OCI-LY7 (cell line): Measurements from ENCODE around the gene TOGARAM1. TPM values are rescaled to one million over a fixed set of nuclear protein-coding genes. Genes with fewer than 3 reads are reported as not detected.

Source experiments
- BruUV-seq: library from RNA; stranded (reverse); fragments of 400-500 nt; replicated peaks from 2 replicates; lab custom pipeline; 2021; lab: Mats Ljungman, UMichigan
- CTCF ChIA-PET: fragments of 300-600 bp; sonication (Branson Sonifier 250); formaldehyde crosslinking; loops from one replicate; lab custom pipeline; 2022; ENCODE audit warnings: antibody characterized with exemption; ENCODE audit not compliant: unreplicated experiment; lab: Charles Lee
- POLR2A ChIA-PET: fragments of 300-600 bp; sonication (Branson Sonifier 250); formaldehyde crosslinking; loops from one replicate; lab custom pipeline; 2022; ENCODE audit warnings: antibody characterized with exemption; lab: Charles Lee
- DNase-seq: peaks from one replicate; pipeline ENCODE4 v3.0.0-alpha.2; 2015; ENCODE audit warnings: low spot score
- H2AFZ ChIP-seq: fragments of 200-600 bp; sonication (generic), shearing (Covaris generic); 2 replicates; pipeline ENCODE4 v1.6.1; 2014; ENCODE audit warnings: mild to moderate bottlenecking, antibody characterized with exemption, low read length, moderate library complexity
- H3K27ac ChIP-seq: fragments of 200-600 bp; sonication (generic); 2 replicates; pipeline ENCODE4 v1.5.1; 2014; ENCODE audit warnings: mixed run types, low read depth, mild to moderate bottlenecking, moderate library complexity, low read length, inconsistent platforms; ENCODE audit not compliant: poor library complexity, severe bottlenecking
- H3K36me3 ChIP-seq: fragments of 200-600 bp; sonication (generic); 2 replicates; pipeline ENCODE4 v1.6.1; 2014; ENCODE audit warnings: mild to moderate bottlenecking, antibody characterized with exemption, low read length, moderate library complexity, mixed read lengths; ENCODE audit not compliant: insufficient read depth
- H3K4me1 ChIP-seq: fragments of 200-600 bp; sonication (generic); 2 replicates; pipeline ENCODE4 v1.5.1; 2014; ENCODE audit warnings: mild to moderate bottlenecking, low read length; ENCODE audit not compliant: insufficient read depth, poor library complexity, severe bottlenecking
- H3K4me2 ChIP-seq: fragments of 200-600 bp; sonication (generic); 2 replicates; pipeline ENCODE4 v1.6.1; 2014; ENCODE audit warnings: mild to moderate bottlenecking, low read length
- H3K4me3 ChIP-seq: fragments of 200-600 bp; sonication (generic); 2 replicates; pipeline ENCODE4 v1.5.1; 2014; ENCODE audit warnings: mild to moderate bottlenecking, low read depth, low read length; ENCODE audit not compliant: poor library complexity, severe bottlenecking
- H3K79me2 ChIP-seq: fragments of 200-600 bp; sonication (generic); 2 replicates; pipeline ENCODE4 v1.6.1; 2016; ENCODE audit warnings: low read depth, mild to moderate bottlenecking, low read length, moderate library complexity, mixed read lengths; ENCODE audit not compliant: insufficient read depth
- H3K9me2 ChIP-seq: fragments of 200-600 bp; sonication (generic); 2 replicates; pipeline ENCODE4 v1.6.1; 2016; ENCODE audit warnings: mild to moderate bottlenecking, low read length, mixed read lengths; ENCODE audit not compliant: insufficient read depth
- H3K9me3 ChIP-seq: fragments of 200-600 bp; sonication (generic); 2 replicates; pipeline ENCODE4 v1.6.1; 2014; ENCODE audit warnings: mild to moderate bottlenecking, mixed run types, low read length, mixed read lengths
- H4K20me1 ChIP-seq: fragments of 200-600 bp; sonication (generic); 2 replicates; pipeline ENCODE4 v1.6.1; 2014; ENCODE audit warnings: mild to moderate bottlenecking, antibody characterized with exemption, low read length, moderate library complexity, mixed read lengths; ENCODE audit not compliant: insufficient read depth
- EZH2phosphoT487 ChIP-seq: fragments of 200-600 bp; sonication (generic); IDR thresholded peaks from 2 replicates; pipeline ENCODE4 v1.6.1; 2018; ENCODE audit warnings: low read depth, borderline replicate concordance, mild to moderate bottlenecking, mixed run types, antibody characterized with exemption, low read length, moderate library complexity, mixed read lengths
- intact Hi-C: fragments of 100-400 bp; cut with micrococcal nuclease; formaldehyde crosslinking; loops from one replicate; pipeline ENCODE4 v1.10.0; 2022; ENCODE audit not compliant: unreplicated experiment
- total RNA-seq, 2 experiments: library from RNA; depleted of rRNA in 1 of 2; stranded (reverse); fragments of >200 nt in 1 of 2; shearing (Covaris generic) in 1 of 2; gene quantifications; 2 replicates each; pipeline ENCODE4 v1.2.3, GENCODE V29; 2014 to 2022
- TF ChIP-seq, protein P1 (sequence below): fragments of 200-600 bp; sonication (generic); conservative IDR thresholded peaks from 2 replicates; pipeline ENCODE4 v1.5.1; 2014; ENCODE audit warnings: mild to moderate bottlenecking, antibody characterized with exemption, low read length, moderate library complexity, mixed read lengths

Gene TOGARAM1
- total RNA-seq, 2 experiments from 2014 or later = 11.4 to 11.6 TPM

DNA sequence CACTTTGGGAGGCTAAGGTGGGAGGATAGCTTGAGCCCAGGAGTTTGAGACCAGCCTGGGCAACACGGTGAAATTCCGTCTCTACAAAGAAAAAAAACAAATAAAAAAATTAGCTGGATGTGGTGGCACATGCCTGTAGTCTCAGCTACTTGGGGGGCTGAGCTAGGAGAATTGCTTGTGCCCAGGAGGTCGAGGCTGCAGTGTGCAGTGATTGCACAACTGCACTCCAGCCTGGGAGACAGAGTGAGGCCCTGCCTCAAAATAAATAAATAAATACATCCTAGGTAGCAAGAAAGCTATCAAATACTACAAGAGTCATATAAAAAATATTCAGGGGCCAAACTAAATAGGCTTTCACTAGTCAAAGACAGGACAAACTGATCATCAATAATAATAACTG is 6.5 kb upstream of the TOGARAM1 start:
- H3K4me3 ChIP-seq = no peak overlapping the region
- ChIA-PET CTCF (no interaction called here), POLR2A (interaction anchor here (0.9 kb wide), 1 partner anchor 20 kb away, joined by 3 read pairs; no protein-coding TSS in a partner anchor)
- no peak overlapping the region for H3K4me2 ChIP-seq
- H2AFZ ChIP-seq = no peak overlapping the region
- peaks cover 22% of the 10 kb centered on the region for H3K4me1 ChIP-seq
- BruUV-seq = no TSS peak
- intact Hi-C loops = no loop called here
- peaks cover 12% of the 10 kb centered on the region for H4K20me1 ChIP-seq
- H3K9me2 ChIP-seq = no peaks in the 10 kb centered on the region
- H3K36me3 ChIP-seq = peaks cover 5% of the 10 kb centered on the region; the same call in 1 of the 2 replicates
- no peaks in the 10 kb centered on the region for H3K9me3 ChIP-seq
- DNase-seq = no peak
- TF ChIP-seq, protein P1, sequence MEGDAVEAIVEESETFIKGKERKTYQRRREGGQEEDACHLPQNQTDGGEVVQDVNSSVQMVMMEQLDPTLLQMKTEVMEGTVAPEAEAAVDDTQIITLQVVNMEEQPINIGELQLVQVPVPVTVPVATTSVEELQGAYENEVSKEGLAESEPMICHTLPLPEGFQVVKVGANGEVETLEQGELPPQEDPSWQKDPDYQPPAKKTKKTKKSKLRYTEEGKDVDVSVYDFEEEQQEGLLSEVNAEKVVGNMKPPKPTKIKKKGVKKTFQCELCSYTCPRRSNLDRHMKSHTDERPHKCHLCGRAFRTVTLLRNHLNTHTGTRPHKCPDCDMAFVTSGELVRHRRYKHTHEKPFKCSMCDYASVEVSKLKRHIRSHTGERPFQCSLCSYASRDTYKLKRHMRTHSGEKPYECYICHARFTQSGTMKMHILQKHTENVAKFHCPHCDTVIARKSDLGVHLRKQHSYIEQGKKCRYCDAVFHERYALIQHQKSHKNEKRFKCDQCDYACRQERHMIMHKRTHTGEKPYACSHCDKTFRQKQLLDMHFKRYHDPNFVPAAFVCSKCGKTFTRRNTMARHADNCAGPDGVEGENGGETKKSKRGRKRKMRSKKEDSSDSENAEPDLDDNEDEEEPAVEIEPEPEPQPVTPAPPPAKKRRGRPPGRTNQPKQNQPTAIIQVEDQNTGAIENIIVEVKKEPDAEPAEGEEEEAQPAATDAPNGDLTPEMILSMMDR = no peak
- H3K79me2 ChIP-seq = peaks cover 71% of the 10 kb centered on the region
- no peak overlapping the region for H3K27ac ChIP-seq

DNA sequence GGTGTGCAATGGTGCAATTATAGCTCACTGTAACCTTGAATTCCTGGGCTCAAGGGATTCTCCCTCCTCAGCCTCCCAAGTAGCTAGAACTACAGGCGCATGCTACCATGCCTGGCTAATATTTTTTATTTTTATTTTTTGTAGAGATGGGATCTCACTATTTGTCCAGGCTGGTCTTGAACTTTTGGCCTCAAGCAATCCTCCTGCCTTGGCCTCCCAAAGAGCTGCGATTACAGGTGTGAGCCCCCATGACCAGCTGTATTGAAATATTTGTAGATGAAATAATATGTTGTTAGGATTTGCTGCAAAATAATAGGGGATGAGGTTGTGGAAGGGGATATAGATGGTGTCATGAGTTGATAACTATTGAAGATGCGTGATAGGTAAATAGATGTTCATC is 5.1 kb upstream of the TOGARAM1 start:
- H3K79me2 ChIP-seq = peaks cover 81% of the 10 kb centered on the region
- POLR2A ChIA-PET = interaction anchor here (1.2 kb wide), 1 partner anchor 181 kb away, joined by 3 read pairs; no protein-coding TSS in a partner anchor
- H4K20me1 ChIP-seq = peaks cover 17% of the 10 kb centered on the region

DNA sequence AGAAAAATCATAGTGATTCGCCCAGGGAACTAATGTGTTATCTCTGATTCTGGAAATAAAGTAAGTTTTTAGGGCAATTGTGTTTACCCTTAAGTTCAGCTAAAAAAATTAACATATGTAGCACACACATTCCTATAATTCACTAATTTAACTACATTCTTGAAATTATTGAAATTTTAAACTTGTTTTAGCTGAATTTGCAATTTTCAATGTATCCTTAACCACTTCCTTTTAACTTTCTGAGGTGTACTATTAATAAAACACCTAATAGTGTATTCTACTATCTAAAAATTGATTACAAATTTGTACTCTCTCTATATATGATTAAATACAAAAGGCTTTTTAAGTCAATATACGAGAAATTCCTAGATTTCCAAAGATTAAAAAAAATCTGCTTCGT is 2.5 kb upstream of the TOGARAM1 start:
- no peak overlapping the region for H2AFZ ChIP-seq
- no peak overlapping the region for H3K27ac ChIP-seq
- H3K36me3 ChIP-seq = peaks cover 5% of the 10 kb centered on the region; the same call in 1 of the 2 replicates
- BruUV-seq = no TSS peak
- H4K20me1 ChIP-seq = peaks cover 33% of the 10 kb centered on the region
- POLR2A ChIA-PET = interaction anchor here (1.2 kb wide), 1 partner anchor 65 kb away, joined by 3 read pairs; no protein-coding TSS in a partner anchor
- peak overlapping the region; percentile 86 for H3K4me3 ChIP-seq
- peaks cover 22% of the 10 kb centered on the region for H3K4me1 ChIP-seq
- CTCF ChIA-PET = no interaction called here
- H3K9me2 ChIP-seq = no peaks in the 10 kb centered on the region
- no peak for DNase-seq
- TF ChIP-seq, protein P1 = no peak
- TF ChIP-seq EZH2phosphoT487 = no peak
- H3K9me3 ChIP-seq = no peaks in the 10 kb centered on the region
- H3K4me2 ChIP-seq = peak overlapping the region; percentile 93
- peaks cover 89% of the 10 kb centered on the region for H3K79me2 ChIP-seq
- intact Hi-C loops = no loop called here

More for the DNA sequence above, 5.1 kb upstream of the TOGARAM1 start:
- peaks cover 22% of the 10 kb centered on the region for H3K4me1 ChIP-seq
- H3K4me3 ChIP-seq = no peak overlapping the region
- peaks cover 5% of the 10 kb centered on the region; the same call in 1 of the 2 replicates for H3K36me3 ChIP-seq
- no peak for TF ChIP-seq EZH2phosphoT487
- TF ChIP-seq, protein P1 = no peak
- H2AFZ ChIP-seq = no peak overlapping the region
- CTCF ChIA-PET = no interaction called here
- intact Hi-C loops = no loop called here
- no peaks in the 10 kb centered on the region for H3K9me2 ChIP-seq
- no peak overlapping the region for H3K27ac ChIP-seq
- no TSS peak for BruUV-seq
- no peak for DNase-seq
- no peaks in the 10 kb centered on the region for H3K9me3 ChIP-seq
- H3K4me2 ChIP-seq = no peak overlapping the region
